Spinal cord (tissue), 10 donors: ENCODE results near the gene RHBDF2. TPM values are rescaled to one million over a fixed set of nuclear protein-coding genes. Genes with fewer than 3 reads are reported as not detected.
"Not testable (repeated sequence)": the region's sequence is repeated elsewhere in the genome, so short reads cannot be mapped to it uniquely, and the experiment has no call there.

Experiments
- DNase-seq, 6 donors: peaks; one replicate each; pipeline versions ENCODE4 v3.0.0 to v3.0.0-alpha.2; 2013 to 2015; ENCODE audit warnings: low spot score in 6 of 6, low read depth in 4 of 6
- H3K27ac ChIP-seq: one replicate; pipeline ENCODE4 v1.5.1; 2013; ENCODE audit warnings: low read depth, low read length, control low read depth
- H3K27me3 ChIP-seq: one replicate; pipeline ENCODE4 v1.6.1; 2013; ENCODE audit warnings: low read length; ENCODE audit not compliant: control insufficient read depth, insufficient read depth
- H3K36me3 ChIP-seq: one replicate; pipeline ENCODE4 v1.6.1; 2013; ENCODE audit warnings: low read length; ENCODE audit not compliant: control insufficient read depth, insufficient read depth
- H3K4me1 ChIP-seq: one replicate; pipeline ENCODE4 v1.6.1; 2013; ENCODE audit warnings: low read length; ENCODE audit not compliant: control insufficient read depth, insufficient read depth
- H3K4me3 ChIP-seq: one replicate; pipeline ENCODE4 v1.5.1; 2013; ENCODE audit warnings: low read depth, low read length, control low read depth
- H3K9me3 ChIP-seq: one replicate; pipeline ENCODE4 v1.6.1; 2013; ENCODE audit warnings: low read length; ENCODE audit not compliant: control insufficient read depth, insufficient read depth
- WGBS: methylation state at CpG from one replicate; pipeline ENCODE4 v1.1.5; 2013; ENCODE audit warnings: missing lambda C conversion rate; ENCODE audit not compliant: insufficient coverage; 5-methylcytosine and 5-hydroxymethylcytosine counted together
- polyA plus RNA-seq, 2 donors: library from polyadenylated mRNA; unstranded; fragments of 120-200 nt; gene quantifications; one replicate each; pipeline ENCODE4 v1.2.1, GENCODE V29; 2013; ENCODE audit not compliant: insufficient read length in 2 of 2
- total RNA-seq, 2 donors: library from RNA; depleted of rRNA in 1 of 2; stranded (reverse); fragments of 120-200 nt in 1 of 2; fragments of >200 nt in 1 of 2; gene quantifications; one replicate each; pipeline versions ENCODE4 v1.2.3 to v1.2.4, GENCODE V29; 2013 to 2014
- donor health status: healthy.

RHBDF2 gene
- total and polyA plus RNA-seq, 4 donors = 6.3 to 10.9 (median 8.9) TPM

DNA sequence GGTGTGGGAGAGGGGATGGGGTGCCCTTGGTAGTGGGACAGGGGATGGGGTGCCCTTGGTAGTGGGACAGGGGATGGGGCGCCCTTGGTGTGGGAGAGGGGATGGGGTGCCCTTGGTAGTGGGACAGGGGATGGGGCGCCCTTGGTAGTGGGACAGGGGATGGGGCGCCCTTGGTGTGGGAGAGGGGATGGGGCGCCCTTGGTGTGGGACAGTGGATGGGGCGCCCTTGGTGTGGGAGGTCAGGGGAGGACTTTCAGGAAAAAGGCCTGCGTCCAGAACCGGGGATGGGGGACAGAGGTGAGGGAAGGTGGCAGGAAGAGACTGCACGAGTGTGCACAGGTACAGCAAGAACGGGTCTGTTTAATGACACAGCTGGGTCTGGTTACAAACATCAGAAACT lies 25.8 kb upstream of the RHBDF2 start:
- DNase-seq, H3K27me3 ChIP-seq, H3K9me3 ChIP-seq, H3K27ac ChIP-seq, H3K4me3 ChIP-seq: not testable (repeated sequence)
- Histone ChIP-seq H3K4me1 (peaks cover 69% of the 10 kb centered on the region), H3K36me3 (peaks cover 38% of the 10 kb centered on the region)
- 58% methylated on average over 8 of the region's 9 CpGs for WGBS

DNA sequence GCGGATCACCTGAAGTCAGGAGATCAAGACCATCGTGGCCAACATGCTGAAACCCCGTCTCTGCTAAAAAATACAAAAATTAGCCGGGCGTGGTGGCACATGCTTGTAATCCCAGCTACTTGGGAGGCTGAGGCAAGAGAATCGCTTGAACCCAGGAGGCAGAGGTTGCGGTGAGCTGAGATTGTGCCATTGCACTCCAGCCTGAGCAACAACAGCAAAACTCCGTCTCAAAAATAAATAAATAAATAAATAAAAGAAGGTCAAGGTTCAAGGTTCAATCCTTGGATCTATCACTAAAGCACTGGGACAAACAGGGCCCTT lies 24.2 kb upstream of the RHBDF2 start:
- not testable (repeated sequence) for H3K27ac ChIP-seq, H3K27me3 ChIP-seq, DNase-seq, H3K9me3 ChIP-seq, H3K4me3 ChIP-seq
- Histone ChIP-seq H3K4me1 (peaks cover 56% of the 10 kb centered on the region), H3K36me3 (peaks cover 26% of the 10 kb centered on the region)
- WGBS = 100% methylated on average over 1 of the region's 8 CpGs

DNA sequence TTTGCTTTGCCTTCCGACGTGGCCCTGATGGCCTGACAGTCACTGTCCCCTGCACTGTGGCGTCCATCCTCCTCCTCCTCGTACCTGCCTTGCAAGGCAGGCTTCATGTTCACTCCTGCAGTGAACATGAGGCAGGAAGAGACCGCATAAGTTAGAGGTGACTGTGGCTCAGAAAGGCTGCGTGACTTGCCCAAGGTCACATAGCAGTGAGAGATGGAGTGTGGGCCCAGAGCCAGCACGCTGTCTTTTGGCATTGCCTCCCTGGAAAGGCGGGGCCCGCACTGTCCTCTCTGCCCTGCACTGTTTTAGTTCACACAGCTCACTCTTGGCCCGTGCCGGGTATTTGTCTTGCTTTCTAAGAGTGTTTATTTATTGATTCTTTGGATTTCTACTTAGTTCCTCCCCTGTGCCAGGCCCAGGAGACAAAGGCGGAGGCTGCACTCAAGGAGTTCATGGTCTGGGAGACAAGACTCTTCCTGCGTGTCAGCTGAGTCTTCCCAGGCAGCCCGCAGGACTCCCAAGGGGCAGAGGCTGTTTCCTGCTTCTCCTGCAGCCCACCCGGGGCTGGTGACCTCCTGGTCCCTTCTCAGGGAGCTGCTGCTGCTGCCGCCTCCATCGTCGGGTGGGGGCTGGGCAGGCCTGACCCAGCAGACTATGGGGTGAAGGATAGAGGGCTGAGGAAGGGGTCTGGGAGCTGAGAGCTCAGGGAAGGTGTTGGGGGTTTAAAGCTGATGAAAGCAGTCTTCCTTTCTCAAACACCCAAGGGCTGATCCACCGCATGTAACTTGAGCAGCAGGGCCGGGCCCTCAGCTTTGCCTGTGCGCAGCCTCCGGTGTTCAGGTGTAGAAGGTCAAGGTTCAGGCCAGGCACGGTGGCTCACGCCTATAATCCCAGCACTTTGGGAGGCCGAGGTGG lies 23.6 kb upstream of the RHBDF2 start:
- peaks cover 20% of the 10 kb centered on the region for H3K36me3 ChIP-seq
- no peak for DNase-seq
- no peaks in the 10 kb centered on the region for H3K9me3 ChIP-seq
- WGBS = 60% methylated on average over 25 of the region's 25 CpGs
- no peak overlapping the region for H3K27ac ChIP-seq
- no peak overlapping the region for H3K4me3 ChIP-seq
- H3K27me3 ChIP-seq = peaks cover 2% of the 10 kb centered on the region
- H3K4me1 ChIP-seq = peaks cover 50% of the 10 kb centered on the region

DNA sequence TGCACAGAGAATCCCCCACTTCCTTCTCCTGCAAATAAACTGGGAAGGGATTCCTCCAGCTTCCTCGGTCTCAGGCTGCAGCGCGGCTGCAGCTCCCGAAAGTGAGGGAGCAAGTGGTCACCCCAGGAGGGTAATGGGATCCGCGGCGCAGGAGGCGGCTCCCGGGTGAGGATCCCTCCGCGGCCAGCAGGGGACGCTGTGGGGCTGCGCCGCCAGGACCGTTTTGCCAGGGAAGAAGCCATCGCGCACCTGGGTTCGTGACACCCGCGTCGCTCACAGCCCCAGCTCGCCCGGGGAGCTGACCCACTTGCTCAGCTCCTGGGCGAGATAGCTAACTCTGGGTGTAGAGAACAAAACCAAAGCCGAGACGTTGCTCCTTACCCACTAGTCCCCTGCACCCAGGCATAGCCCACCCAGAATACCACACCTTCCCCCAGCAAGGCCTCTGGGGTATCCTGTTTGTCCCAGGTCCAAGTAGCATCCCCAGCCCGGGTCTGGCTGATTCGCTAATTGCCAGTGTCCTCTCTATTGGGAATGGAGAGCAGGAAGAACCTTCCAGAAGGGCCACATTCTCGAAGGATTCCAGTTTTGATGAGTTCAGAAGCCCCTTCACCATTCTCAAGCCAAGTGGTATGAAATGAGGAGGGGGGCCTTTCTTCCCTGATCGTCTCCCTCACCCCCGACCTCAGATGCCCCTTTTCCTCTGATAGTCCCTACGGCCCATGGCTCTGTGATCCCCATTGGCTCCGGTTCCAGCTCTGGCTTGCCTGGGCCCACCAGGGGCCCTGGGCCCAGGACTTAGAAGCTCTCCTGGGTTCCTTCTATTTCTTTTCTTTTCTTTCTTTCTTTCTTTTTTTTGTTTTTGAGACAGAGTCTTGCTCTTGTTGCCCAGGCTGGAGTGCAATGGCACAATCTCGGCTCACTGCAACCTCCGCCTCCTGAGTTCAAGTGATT lies 22.1 kb upstream of the RHBDF2 start:
- 12% methylated on average over 30 of the region's 35 CpGs for WGBS
- H3K4me1 ChIP-seq = peaks cover 40% of the 10 kb centered on the region
- peaks cover 2% of the 10 kb centered on the region for H3K27me3 ChIP-seq
- DNase-seq = peak in 2 of 6 donors; percentile 75 to 80
- no peak overlapping the region for H3K4me3 ChIP-seq
- H3K9me3 ChIP-seq = no peaks in the 10 kb centered on the region
- peaks cover 9% of the 10 kb centered on the region for H3K36me3 ChIP-seq
- no peak overlapping the region for H3K27ac ChIP-seq

DNA sequence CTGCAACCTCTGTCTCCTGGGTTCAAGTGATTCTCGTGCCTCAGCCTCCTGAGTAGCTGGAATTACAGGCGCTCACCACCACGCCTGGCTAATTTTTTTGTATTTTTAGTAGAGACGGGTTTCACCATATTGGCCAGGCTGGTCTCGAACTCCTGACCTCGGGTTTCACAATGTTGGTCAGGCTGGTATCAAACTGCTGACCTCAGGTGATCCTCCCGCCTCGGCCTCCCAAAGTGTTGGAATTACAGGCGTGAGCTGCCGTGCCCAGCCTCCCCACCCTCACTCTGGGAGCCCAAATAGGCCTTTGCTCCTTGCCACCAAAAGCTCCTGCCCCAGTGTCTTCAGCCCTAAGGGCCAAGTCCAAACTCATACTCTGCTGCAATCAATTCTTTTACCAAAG lies 20.5 kb upstream of the RHBDF2 start:
- not testable (repeated sequence) for H3K36me3 ChIP-seq, H3K27me3 ChIP-seq, H3K4me3 ChIP-seq, H3K9me3 ChIP-seq, H3K27ac ChIP-seq, DNase-seq
- H3K4me1 ChIP-seq = peaks cover 26% of the 10 kb centered on the region
- 94% methylated on average over 10 of the region's 10 CpGs for WGBS

DNA sequence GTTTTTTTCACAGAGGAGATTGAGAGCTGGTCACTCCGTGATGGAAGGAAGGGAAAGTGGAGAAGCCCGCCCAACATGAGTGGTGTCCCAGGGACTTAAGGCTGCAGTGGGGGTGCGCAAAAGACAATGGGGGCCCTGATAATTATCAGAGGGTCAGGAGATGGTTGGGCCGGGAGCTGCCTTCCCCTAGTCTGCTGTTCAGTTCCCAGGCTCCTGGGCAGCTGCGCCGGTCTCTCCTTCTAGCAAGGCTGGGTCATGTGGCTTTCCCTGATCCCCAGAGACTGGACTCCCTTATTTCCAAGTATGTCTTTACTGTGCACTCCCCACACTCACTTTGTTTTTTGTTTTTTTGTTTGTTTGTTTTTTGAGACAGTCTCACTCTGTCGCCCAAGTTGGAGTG lies 20.0 kb upstream of the RHBDF2 start:
- no peak for DNase-seq
- H3K9me3 ChIP-seq = no peaks in the 10 kb centered on the region
- 94% methylated on average over 7 of the region's 7 CpGs for WGBS
- no peaks in the 10 kb centered on the region for H3K36me3 ChIP-seq
- peaks cover 2% of the 10 kb centered on the region for H3K27me3 ChIP-seq
- H3K4me1 ChIP-seq = peaks cover 26% of the 10 kb centered on the region
- no peak overlapping the region for H3K4me3 ChIP-seq
- H3K27ac ChIP-seq = no peak overlapping the region

DNA sequence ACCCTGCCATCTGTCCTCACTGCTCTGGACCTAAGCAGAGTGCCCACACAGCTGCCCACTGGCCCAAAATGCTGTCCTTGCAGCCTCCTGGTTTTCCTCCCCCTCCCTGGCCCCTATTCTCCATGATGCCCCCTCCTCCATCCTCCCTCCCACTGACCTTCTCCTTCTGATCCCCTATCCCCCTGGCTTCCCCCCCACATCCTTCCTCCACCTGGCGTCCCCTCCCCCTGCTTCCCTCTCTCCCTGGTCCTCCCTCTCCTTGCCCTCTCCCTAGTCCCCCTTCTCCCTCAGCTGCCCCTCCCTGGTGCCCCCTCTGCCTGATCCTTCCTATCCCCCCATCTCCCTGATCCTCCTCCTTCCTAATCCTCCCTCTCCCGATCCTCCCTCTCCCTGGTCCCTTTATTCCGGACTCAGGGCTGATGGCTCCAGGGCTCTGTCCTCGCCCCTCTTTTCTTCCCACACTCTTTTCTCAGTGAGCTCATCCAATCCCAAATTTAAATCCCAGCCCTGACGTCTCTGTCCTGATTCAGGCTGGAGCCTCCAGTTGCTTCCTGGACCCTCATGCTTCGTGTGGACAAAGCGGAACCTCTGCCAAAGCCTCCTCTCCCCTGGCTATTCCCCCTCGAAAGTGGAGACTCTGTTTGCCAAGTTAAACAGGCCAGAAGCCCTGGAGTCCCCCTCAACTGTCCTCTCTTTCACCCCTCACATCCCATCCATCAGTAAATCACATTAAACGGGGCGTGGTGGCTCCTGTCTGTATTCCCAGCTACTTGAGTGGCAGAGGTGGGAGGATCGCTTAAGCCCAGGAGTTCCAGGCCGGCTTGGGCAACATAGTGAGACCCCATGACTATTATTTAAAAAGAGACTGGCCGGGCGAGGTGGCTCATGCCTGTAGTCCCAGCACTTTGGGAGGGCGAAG lies 18.1 kb upstream of the RHBDF2 start:
- WGBS = 51% methylated on average over 11 of the region's 15 CpGs
- Histone ChIP-seq H3K27me3 (peaks cover 2% of the 10 kb centered on the region), H3K9me3 (no peaks in the 10 kb centered on the region), H3K36me3 (no peaks in the 10 kb centered on the region), H3K4me1 (peaks cover 21% of the 10 kb centered on the region), H3K4me3 (no peak overlapping the region), H3K27ac (peak overlapping the region; percentile 25)
- DNase-seq = no peak

DNA sequence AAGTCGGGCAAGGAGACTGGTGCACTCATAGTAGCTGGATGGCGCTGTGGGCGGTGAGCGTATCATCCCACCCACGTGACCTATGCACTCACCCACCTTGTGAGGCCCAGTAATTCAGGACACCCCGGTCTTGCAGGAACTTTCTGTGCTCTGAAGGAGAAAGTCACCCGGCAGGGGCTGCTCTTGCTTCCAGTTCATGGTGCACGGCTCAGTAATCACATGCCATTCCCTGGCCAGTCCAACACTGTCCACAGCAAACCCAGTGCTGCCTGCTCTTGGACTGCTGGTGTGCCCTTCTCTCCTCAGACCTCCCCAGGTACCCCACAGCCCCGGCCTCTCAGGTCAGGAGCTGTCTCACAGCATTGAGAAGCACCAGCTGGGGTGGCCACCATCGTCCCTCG lies 16.4 kb upstream of the RHBDF2 start:
- Histone ChIP-seq H3K4me1 (peaks cover 11% of the 10 kb centered on the region), H3K27me3 (no peaks in the 10 kb centered on the region), H3K27ac (no peak overlapping the region), H3K36me3 (no peaks in the 10 kb centered on the region), H3K9me3 (no peaks in the 10 kb centered on the region), H3K4me3 (no peak overlapping the region)
- no peak for DNase-seq
- WGBS = 84% methylated on average over 11 of the region's 11 CpGs
